HG02981 (cell line): Measurements from ENCODE around the gene CPLX1.
"Not testable (repeated sequence)": the region's sequence is repeated elsewhere in the genome, so short reads cannot be mapped to it uniquely, and the experiment has no call there.

Source experiments
- ATAC-seq: cut with Tn5 transposase; IDR thresholded peaks from one replicate; pipeline ENCODE4 v1.9.1; 2021; ENCODE audit warnings: mild to moderate bottlenecking, moderate library complexity; ENCODE audit not compliant: unreplicated experiment

The CPLX1 gene

DNA sequence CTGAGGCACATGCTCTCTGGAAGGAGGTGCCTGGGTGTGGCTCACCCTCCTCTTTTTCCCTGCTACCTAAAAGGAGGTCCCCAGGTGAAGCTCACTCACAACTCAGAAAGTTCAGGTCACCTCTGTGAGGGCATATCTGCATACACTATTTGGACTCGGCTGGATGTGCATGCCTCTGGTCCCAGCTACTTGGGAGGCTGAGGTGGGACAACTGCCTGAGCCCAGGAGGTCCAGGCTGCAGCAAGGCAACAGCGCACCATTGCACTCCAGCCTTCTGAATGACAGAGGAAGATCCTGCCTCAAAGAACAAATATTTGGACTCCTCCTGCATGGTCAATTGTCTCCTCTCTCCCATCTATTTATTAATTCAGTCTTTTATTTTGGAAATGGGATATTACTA lies 46.4 kb downstream of the CPLX1 start:
- ATAC-seq: no peak

DNA sequence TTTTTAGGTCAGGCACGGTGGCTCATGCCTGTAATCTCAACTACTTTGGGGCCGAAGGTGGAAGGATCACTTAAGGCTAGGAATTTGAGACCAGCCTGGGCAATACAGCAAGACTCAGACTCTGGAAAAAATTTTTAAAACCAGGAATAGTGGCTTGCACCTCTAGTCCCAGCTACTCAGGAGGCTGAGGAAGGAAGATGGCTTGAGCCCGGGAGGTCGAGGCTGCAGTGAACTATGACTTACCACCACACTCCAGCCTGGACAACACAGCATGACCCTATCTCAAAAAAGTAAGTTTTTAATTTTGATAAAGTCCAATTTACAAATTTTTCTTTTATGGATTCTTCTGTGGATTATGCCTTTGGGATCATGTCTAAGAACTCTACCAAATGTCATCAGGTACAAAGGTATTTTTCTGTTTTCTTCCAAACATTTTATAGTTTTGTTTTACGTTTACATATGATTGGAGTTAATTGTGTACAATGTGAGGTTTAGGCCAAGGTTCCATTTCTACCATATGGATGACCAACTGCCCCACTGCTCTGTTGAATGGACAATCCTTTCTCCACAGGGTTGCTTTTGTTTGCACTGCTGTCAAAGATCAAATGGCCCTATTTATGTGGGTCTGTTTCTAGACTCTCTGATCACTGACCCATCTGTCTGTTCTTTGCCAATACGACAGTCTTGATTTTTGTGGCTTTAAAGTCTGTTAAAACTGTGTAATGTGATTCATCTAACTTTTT lies 48.2 kb downstream of the CPLX1 start:
- no peak for ATAC-seq

DNA sequence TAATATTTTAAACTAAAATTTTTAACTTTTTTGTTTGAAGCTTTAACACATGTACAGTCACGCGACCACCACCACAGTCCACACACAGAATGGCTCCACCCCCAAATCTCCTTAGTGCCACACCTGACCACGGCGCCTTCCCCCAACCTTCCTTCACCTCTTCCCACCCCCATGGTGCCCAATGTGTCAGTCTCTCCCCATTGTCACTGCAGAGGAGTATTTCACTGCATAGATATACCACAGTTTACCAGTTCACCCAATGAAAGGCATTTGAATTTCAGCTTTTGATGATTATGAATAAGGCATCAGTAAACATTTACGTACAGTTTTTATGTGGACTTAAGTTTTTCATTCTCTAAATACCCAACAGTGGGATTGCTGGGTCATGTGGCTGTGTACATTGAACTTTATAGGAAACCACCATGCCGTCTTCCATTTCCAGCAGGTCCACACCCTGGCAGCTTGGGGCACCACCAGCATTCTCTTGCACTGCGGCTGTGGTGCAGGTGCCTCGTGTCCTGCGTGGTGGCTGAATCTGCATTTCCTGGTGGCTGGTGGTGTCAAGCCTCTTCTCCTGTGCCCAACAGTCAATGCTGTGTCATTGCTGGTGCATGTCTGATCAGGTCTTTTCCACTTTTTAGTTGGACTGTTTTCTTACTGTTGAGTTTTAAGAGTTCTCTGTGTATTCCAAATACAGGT lies 49.0 kb downstream of the CPLX1 start:
- ATAC-seq: no peak

DNA sequence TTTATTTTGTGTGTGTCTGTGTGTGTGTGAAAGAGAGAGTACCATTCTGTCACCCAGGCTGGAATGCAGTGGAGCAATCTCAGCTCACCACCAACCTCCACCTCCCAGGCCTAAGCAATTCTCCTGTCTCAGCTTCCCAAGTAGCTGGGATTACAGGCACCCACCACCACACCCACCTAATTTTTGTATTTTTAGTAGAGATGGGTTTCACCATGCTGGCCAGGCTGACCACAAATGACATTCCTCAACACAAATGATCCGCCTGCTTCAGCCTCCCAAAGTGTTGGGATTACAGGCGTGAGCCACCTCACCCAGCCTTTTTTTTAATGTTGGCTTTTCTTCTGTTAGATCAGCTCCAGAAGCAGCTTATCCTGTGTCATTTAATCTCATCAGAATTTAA lies 50.4 kb downstream of the CPLX1 start:
- ATAC-seq: not testable (repeated sequence)

DNA sequence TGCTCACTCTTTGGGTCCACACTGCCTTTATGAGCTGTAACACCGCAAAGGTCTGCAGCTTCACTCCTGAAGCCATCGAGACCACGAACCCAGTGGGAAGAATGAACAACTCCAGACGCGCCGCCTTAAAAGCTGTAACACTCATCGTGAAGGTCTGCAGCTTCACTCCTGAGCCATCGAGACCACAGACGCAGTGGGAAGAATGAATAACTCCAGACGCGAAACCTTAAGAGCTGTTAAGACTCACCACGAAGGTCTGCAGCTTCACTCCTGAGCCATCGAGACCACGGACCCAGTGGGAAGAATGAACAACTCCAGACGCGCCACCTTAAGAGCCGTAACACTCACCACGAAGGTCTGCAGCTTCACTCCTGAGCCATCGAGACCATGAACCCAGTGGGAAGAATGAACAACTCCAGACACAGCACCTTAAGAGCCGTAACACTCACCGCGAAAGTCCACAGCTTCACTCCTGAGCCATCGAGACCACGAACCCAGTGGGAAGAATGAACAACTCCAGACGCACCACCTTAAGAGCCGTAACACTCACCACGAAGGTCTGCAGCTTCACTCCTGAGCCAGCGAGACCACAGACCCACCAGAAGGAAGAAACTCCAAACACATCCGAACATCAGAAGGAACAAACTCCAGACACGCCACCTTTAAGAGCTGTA lies 51.4 kb downstream of the CPLX1 start:
- not testable (repeated sequence) for ATAC-seq

DNA sequence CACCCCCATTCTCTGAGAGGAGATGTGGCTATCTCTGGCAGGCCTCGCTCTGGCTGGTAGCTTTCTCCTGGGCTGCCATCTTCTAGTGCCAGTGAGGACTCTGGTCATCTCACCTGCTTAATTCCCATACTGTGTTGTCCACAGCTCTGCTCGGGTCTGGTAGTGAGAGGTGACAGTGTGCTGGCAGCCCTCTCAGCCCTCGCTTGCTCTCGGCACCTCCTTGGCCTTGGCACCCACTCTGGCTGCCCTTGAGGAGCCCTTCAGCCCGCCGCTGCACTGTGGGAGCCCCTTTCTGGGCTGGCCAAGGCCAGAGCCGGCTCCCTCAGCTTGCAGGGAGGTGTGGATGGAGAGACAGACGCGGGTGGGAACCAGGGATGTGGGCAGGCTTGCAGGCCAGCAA lies 52.7 kb downstream of the CPLX1 start:
- ATAC-seq: no peak

DNA sequence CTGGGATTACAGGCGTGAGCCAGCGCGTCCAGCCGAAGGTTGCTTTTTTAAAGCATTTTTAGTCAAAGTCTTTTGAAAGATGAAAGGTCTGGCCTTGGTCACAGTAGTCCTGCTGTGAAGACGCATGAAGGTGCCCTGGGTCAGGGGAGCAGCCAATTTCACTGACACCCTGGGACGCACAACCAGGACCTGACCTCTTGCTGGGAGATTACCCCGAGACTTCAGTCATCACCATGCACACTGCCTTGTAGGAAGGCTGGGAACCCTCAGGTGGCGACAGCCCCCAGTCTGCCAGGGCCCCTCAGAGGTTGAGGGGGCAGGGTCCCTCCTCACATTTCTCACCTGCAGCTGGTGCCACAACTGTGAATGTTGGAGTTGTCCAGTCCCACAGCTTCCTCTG lies 53.2 kb downstream of the CPLX1 start:
- no peak for ATAC-seq

DNA sequence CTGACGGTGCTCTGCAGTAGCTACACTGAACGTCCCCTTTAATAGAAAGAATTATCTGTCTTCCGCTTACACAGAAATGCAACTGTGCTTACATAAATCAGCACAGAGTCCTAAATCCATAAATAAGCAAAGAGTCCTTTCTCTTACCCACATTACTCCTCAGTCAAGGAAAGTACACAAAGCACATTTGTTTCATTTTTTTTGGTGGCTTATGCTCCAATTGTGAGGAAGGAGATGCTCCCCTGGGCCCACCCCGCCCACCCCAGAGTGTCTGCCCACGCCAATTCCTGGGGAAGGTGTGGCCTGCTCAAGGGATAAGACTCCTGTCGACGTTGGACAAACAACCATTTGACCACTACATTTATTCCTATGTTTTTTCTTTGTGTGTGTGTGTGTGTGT lies 53.8 kb downstream of the CPLX1 start:
- no peak for ATAC-seq

DNA sequence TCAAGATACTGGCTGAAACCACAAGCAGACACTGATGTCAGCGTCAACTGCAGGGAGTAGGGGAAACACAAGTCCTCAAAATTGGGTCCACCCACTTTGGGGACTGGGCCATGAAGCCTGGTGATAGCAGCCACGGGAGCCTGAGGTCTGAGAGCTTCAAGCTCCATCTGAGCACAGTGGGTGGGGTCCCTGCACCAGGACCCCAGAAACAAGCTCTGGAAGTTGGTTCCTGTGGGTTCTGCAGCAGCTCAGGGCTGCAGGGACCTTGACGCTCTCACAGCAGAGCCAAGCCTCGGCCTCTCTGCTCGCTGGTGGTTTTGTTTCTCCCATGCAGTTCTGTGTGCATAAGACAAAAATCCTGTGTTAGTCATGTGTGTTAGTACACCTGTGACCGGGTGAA lies 54.5 kb downstream of the CPLX1 start:
- no peak for ATAC-seq

DNA sequence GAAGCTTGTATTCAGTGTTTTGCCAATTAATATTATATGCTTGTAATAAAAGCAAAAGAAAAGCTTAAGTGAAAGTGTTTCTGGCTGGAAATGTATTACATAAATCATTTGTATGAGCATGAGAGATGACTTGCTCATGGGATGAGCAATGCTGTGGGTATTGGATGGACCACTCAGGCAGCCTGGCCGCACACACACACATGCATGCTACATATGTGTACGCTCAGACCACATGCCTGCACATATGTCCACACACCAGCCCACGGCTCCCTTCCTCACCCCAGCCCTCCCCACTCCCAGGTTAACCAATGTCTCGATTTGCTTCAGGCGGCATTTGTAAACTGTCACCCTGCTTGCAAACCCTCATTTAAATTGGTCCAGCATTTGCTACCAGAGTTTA lies 55.9 kb downstream of the CPLX1 start:
- ATAC-seq: no peak

DNA sequence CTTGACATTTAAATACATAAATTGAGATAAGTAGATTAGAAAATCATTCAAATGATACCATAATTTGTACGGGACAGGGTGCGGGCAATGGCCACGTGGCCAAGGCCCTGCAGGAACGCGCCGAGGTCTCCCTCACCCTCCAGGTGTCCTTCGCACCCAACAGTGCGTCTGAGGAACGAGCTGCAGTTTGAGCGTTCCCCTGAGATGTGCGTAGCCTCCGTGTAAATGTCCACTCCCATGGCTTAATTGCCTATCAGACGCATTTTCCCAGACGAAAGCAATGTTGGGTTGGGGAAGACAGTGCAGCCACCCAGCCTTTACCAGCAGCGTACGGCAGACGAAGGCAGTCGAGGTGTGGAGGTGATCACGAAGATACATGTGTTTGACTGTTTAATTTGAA lies 56.4 kb downstream of the CPLX1 start:
- ATAC-seq: no peak

DNA sequence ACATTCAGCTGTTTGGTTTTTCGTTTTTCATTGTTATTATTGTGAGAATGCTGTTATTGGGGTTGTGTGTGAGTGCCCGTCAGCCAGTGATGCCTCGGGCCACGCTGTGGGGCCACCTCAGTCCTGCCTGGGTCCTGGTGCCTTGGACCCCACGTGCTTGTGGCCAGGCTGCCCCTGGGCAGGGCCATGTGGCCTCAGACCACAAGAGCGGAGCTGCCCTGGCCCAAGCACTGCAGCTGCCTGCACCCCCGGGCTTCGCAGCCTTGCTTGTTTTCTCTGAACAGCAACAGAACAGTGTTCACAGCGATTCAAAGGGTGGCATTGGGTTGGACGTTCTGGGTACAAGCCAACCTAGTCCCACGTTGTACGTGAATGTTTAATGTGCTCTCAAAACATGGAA lies 56.9 kb downstream of the CPLX1 start:
- ATAC-seq: no peak

DNA sequence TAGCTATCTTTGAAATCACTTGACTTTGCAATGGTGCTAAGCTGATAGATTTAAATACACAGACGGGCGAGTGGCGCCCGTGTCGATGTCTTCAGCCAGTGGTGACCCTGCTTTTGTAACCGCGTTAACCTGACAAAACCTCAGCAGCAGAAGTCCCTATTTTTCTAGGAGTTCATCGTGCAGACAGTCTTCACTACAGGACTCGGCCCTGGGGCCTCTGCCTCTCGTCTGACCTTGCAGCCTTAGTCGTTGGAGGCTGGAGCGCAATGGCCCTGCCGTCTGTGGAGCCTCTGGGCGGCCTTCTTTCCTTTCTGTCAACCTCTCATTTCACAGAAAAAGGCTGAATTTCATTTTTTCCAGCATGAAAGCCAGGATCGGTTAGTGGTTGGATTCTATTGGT lies 57.9 kb downstream of the CPLX1 start:
- ATAC-seq: no peak

DNA sequence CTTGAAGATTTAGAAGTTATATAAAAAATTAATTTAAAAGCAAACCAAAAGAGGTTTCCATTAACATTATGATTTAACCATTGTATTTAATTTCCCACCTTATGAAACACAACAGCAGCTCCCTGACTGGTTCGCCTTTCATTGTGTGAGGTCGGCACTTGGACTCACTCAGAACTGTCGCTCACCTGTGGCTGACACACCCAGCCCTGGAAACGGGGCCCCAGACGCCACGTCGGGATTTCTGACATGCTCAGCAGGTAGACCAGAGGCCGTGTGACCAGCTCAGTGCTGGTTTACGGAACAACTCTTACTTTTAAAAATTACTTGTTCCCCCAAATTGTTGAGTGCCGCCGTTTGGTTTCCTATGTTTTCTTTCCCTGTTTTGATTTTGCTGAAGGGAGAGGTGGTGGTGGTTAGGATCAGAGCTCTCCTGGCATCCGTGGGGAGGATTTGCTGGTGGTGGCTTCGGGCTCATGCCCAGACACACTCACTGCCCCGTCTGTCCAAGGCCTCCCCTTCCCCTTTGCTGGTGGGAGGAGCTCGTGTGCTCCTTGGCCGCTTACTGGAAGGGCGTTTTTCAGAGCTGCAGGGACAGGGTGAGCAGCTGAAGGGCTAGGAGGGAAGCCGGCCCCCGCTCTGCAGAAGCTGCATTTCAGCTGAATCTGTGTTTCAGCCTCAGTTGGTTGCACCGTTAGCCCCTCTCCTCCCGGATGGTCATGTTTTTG lies 59.2 kb downstream of the CPLX1 start:
- no peak for ATAC-seq

DNA sequence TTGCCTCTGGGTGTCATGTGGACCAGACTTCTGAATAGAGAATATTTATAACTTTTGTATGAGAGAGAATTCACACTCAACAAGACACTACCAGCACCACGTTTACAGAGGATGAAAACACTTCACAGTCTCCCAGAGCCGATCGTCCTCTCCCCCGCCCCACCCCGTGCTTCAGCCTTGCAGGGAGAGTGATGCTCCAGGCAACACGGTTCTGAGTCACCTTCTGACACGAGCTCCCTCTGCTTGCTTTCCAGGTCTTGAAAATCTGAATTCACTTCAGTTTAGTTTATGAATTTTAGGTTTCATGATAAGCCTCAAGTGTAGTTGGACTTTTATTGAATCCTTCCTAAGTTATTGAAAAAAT lies 59.8 kb downstream of the CPLX1 start:
- ATAC-seq: no peak

DNA sequence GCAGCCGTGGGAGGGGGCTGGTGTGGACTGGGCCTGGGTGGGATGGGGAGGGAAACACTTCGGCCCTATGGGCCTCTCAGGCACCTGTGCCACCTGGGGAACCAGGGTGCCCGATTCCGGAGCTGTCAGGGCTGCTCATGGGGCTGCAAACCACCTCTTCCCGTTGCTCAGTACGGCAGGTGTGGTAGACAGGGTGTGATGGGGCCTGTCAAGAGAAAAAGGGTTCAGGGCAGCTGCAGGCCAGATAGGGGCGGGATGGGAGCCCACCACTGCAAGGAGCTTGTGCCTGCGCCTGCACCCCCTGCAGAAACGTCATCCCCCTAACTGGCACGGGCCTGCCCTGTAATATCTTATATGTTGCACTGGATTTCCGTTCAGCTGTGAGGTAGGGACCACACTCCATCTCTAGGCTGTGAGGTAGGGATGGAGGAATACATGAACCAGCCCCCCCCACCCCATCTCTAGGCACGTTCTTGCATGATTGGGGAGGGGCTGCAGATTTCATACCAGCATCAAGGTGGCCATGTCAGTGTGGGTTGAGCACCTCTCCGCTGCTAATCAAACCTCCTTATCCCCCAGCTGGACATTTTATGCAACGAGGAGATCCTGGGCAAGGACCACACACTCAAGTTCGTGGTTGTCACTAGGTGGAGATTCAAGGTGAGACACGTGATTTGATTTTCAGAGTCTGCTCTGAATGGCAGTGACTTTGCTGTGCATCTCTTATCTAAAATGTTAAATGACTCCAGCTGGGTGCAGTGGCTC lies 61.3 kb downstream of the CPLX1 start:
- no peak for ATAC-seq

DNA sequence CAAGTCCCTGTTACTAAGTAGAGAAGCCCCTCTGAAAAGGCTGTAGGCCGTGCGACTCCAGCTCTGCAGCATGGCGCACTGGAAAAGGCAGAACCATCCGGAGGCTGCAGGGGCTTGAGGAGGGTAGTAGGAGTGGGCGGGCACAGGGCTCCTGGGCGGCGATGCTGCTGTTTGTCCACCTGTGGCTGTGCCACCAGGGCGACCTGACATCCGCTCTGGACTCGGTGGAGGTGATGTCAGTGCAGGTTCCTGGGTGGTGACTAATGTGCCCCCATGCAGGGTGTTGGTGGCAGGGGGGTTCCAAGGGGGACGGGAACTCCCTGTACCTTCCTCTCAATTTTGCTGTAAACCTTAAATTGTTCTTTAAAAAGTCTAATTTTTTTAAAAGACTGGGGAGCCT lies 62.0 kb downstream of the CPLX1 start:
- ATAC-seq: no peak

DNA sequence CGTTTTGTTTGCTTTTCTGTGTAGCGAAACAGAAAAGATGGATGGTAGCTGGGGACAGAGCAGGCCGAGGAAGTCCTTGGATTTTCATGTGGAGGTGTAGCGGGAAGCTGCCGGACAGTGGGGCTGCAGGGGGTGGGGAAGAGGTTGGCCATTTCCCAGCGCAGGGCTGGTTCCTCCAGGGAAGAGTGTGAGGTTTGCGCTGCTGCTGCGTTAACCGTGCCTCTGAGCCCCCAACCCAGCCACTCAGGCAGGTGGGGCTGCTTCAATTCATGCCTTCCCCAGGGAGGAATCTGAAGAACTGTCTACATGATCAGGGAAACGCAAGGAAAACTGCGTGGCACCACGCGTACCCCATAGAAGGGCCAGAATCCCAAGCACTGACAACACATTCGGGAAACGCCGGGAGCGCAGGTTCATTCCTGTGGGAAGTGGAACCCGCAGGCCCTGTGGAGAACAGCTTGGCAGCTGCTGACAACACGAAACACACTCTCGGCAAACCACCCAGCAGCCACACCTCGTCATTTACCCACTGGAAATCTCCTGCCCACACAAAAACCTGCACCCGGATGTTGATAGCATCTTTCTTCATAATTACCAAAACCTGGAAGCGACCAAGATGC lies 62.6 kb downstream of the CPLX1 start:
- no peak for ATAC-seq

DNA sequence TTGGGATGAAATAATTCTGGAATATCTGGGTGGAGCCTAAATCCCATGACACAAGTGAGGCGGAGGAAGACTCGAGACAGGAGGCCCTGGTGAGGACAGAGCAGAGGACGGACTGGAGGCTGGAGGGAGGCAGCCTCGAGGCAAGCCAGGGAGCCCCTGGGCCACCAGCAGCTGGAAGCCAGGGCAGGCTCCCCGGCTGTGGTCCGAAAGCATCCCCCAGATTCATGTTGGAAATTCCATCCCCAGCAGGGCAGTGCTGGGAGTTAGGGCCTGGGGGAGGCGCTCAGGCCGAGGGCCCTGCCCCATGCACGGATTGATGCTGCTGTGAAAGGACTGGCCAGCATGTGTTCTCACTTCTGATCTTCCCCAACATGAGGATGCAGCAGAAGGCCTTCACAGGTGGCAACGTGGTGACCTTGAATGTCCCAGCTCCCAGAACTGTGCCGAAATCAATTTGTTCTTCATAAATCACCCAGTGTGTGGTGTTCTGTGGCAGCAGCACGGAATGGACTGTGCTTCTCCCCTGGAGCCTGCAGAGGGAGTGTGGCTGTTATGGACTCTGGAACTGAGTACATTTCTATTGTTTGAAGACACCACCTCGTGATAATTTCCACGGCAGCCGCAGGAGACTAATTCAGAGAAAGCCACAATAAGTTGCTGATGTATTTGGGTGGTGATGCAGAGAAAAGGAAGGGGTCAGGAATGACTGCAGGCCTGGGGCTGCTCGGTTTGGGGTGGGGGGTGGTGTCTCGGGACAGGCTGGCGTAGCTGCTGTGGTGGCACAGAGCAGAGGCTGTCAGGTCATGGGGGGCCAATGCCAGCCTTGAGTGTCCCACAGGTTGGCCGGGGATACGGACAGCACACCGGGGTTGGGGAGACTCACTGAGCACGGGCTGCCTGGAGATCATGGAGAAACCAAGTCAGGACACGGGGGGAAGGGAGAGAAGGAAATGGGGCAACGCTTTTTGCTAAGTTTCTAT lies 63.4 kb downstream of the CPLX1 start:
- no peak for ATAC-seq
